ENCODE results near the gene DAW1. TPM values are rescaled to one million over a fixed set of nuclear protein-coding genes. Genes with fewer than 3 reads are reported as not detected.

Gene DAW1
- total and polyA plus RNA-seq, 2 of the 4 experiments (the other 2 are of a cell fraction) = 0.86 to 1.4 TPM

DNA sequence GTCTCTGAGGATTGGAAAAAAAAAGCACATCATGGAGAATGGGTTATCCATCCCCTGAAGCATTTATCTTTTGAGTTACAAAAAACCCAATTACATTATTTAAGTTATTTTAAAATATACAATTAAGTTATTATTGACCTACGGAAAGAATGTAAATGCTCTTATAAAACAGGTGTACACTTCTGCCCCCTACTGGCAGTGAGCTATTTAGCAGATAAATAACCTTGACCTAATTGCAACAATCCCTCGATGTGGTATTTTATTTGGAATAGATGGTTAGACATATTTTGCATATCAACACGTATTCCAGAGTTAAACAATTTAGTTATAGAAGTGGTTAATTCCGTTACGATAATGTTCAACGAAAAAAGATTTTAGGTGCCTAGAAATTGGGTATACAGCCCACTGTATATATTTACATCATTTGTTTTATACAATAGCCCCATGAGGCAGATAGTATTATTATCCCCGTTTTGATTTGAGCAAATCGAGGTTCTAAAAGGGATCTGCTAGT lies 9.1 kb upstream of the DAW1 start:
- Histone ChIP-seq H3K14ac (replicated peaks; ENCODE audit: low read depth, low read length) (no peak overlapping the region), H4K8ac (ENCODE audit: low read depth in 2 of 2, low read length in 2 of 2) (no peak overlapping the region), H2BK15ac (ENCODE audit: low read depth, low read length) (no peak overlapping the region), H4K5ac (ENCODE audit: low read depth, low read length) (no peak overlapping the region), H4K91ac (ENCODE audit: insufficient read depth, low read depth, low read length) (no peak overlapping the region), H3K4ac (ENCODE audit: low read depth, low read length) (no peak overlapping the region), H3K36me3 (ENCODE audit: control insufficient read depth, insufficient read depth, low read length) (no peaks in the 10 kb centered on the region), H3K79me1 (ENCODE audit: low read depth in 1 of 2, low read length in 2 of 2) (no peaks in the 10 kb centered on the region), H4K20me1 (ENCODE audit: insufficient read depth, low read length) (no peaks in the 10 kb centered on the region), H3K9me1 (ENCODE audit: insufficient read depth, low read length) (peaks cover 13% of the 10 kb centered on the region; the same call in 1 of the 2 replicates), H3K4me2 (ENCODE audit: low read depth, low read length) (peak overlapping the region; percentile 7; the same call in 1 of the 2 replicates), H2AK5ac (ENCODE audit: low read depth, low read length) (no peak overlapping the region), H3K9me3 (ENCODE audit: control insufficient read depth, insufficient read depth, low read length) (no peaks in the 10 kb centered on the region), H2AFZ (replicated peaks; ENCODE audit: low read length, poor library complexity) (no peak overlapping the region), H3K4me1 (ENCODE audit: control insufficient read depth, insufficient read depth, low read length) (peaks cover 10% of the 10 kb centered on the region), H3K23ac (ENCODE audit: low read depth, low read length) (no peak overlapping the region), H3K18ac (ENCODE audit: low read depth, low read length) (no peak overlapping the region), H2BK5ac (ENCODE audit: low read depth, low read length, poor library complexity, severe bottlenecking) (peak overlapping the region; percentile 31), H2BK20ac (ENCODE audit: low read depth, low read length) (no peak overlapping the region), H2BK120ac (ENCODE audit: low read depth, low read length) (no peak overlapping the region; the same call in 1 of the 2 replicates), H3K56ac (ENCODE audit: extremely low read depth, insufficient read depth, low read length) (no peak overlapping the region), H2AK9ac (replicated peaks; ENCODE audit: low read depth, low read length, poor library complexity) (no peak overlapping the region), H3K27ac (ENCODE audit: insufficient read depth, low read length) (no peak overlapping the region), H3K9ac (ENCODE audit: low read depth, low read length) (no peak overlapping the region), H3K4me3 (ENCODE audit: insufficient read depth, low read depth, low read length) (no peak overlapping the region), H3K27me3 (ENCODE audit: control insufficient read depth, insufficient read depth, low read length) (no peaks in the 10 kb centered on the region)
- in situ Hi-C loops (cut with MboI; ENCODE audit: low sequenced_read_pairs) (no loop called here), dilution Hi-C loops (cut with HindIII; ENCODE audit: low sequenced_read_pairs, unreplicated experiment) (no loop called here), intact Hi-C loops (cut with micrococcal nuclease) (loop anchor here (1.0 to 5.0 kb wide), 3 partner anchors 45 to 456 kb away; no protein-coding TSS in a partner anchor)
- no CpG with 5 or more reads among the region's 8 CpGs for WGBS, 2 experiments (ENCODE audit: extremely low coverage in 2 of 2, insufficient read length in 1 of 2)
- TF ChIP-seq, protein P1, sequence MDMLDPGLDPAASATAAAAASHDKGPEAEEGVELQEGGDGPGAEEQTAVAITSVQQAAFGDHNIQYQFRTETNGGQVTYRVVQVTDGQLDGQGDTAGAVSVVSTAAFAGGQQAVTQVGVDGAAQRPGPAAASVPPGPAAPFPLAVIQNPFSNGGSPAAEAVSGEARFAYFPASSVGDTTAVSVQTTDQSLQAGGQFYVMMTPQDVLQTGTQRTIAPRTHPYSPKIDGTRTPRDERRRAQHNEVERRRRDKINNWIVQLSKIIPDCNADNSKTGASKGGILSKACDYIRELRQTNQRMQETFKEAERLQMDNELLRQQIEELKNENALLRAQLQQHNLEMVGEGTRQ (IDR thresholded peaks at IDR 0.05; ENCODE audit: low read depth, low read length) = no peak
- TF ChIP-seq RAD21 (IDR thresholded peaks at IDR 0.05; ENCODE audit: low read length) (peak; percentile 45), SMC3 (IDR thresholded peaks at IDR 0.05; ENCODE audit: low read depth, low read length) (peak; percentile 40; the same call in 1 of the 2 replicates)
- TF ChIP-seq, protein P2, sequence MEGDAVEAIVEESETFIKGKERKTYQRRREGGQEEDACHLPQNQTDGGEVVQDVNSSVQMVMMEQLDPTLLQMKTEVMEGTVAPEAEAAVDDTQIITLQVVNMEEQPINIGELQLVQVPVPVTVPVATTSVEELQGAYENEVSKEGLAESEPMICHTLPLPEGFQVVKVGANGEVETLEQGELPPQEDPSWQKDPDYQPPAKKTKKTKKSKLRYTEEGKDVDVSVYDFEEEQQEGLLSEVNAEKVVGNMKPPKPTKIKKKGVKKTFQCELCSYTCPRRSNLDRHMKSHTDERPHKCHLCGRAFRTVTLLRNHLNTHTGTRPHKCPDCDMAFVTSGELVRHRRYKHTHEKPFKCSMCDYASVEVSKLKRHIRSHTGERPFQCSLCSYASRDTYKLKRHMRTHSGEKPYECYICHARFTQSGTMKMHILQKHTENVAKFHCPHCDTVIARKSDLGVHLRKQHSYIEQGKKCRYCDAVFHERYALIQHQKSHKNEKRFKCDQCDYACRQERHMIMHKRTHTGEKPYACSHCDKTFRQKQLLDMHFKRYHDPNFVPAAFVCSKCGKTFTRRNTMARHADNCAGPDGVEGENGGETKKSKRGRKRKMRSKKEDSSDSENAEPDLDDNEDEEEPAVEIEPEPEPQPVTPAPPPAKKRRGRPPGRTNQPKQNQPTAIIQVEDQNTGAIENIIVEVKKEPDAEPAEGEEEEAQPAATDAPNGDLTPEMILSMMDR (conservative IDR thresholded peaks at IDR 0.05; ENCODE audit: low read depth, low read length) = peak; percentile 60
- ATAC-seq (ENCODE audit: low read depth) (peak; percentile 36; the same call in 1 of the 2 replicates), DNase-seq (peak; percentile 64)
- ChIA-PET CTCF (interaction anchor here (0.8 to 2.2 kb wide), 4 partner anchors 28 to 609 kb away, joined by 3 to 7 read pairs (median 4); no protein-coding TSS in a partner anchor), POLR2A (ENCODE audit: unreplicated experiment) (interaction anchor here (0.5 kb wide), 1 partner anchor 45 kb away, joined by 4 read pairs; no protein-coding TSS in a partner anchor)
- no TSS peak for BruUV-seq (replicated peaks)

All from IMR-90 (cell line).